ENCODE data around the gene TLL1. TPM values are rescaled to one million over a fixed set of nuclear protein-coding genes. Genes with fewer than 3 reads are reported as not detected.

Gene TLL1
- total RNA-seq, 1 experiment from 2014 or later = 1.4 TPM

DNA sequence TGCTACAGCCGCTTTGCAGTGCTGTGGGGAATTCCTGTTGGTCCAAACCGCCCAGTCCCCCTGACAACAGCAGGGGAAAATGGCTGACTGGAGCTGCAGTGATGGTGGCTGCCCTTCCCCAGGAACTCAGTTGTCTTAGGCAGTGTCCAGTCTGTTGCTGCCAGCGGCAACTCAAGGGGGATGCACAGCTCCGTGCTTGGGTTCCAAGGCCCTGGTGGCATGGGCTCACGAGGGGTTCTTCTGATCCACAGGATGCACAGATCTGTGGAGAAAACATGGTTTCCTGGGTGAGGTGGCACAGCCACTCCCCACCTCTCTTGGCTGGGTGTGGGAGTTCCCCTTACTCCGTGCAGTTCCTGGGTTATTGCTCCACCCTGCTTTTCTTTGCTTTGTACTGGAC, 261.2 kb downstream of the TLL1 start:
- H3K36me3 Mint-ChIP-seq (ENCODE audit: insufficient read depth, unreplicated experiment) = no peaks in the 10 kb centered on the region
- intact Hi-C loops (cut with micrococcal nuclease) = no loop called here
- CTCF ChIA-PET = interaction anchor here (1.3 kb wide), 1 partner anchor 11 kb away, joined by 3 read pairs; no protein-coding TSS in a partner anchor
- H3K4me1 Mint-ChIP-seq (ENCODE audit: insufficient read depth, unreplicated experiment) = no peaks in the 10 kb centered on the region
- peaks cover 34% of the 10 kb centered on the region for H3K9me3 Mint-ChIP-seq (ENCODE audit: unreplicated experiment)
- TF ChIP-seq, protein P1, sequence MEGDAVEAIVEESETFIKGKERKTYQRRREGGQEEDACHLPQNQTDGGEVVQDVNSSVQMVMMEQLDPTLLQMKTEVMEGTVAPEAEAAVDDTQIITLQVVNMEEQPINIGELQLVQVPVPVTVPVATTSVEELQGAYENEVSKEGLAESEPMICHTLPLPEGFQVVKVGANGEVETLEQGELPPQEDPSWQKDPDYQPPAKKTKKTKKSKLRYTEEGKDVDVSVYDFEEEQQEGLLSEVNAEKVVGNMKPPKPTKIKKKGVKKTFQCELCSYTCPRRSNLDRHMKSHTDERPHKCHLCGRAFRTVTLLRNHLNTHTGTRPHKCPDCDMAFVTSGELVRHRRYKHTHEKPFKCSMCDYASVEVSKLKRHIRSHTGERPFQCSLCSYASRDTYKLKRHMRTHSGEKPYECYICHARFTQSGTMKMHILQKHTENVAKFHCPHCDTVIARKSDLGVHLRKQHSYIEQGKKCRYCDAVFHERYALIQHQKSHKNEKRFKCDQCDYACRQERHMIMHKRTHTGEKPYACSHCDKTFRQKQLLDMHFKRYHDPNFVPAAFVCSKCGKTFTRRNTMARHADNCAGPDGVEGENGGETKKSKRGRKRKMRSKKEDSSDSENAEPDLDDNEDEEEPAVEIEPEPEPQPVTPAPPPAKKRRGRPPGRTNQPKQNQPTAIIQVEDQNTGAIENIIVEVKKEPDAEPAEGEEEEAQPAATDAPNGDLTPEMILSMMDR (IDR thresholded peaks at IDR 0.05; ENCODE audit: unreplicated experiment) = no peak
- H3K27ac Mint-ChIP-seq (ENCODE audit: low read depth, unreplicated experiment) = no peak overlapping the region
- POLR2A ChIA-PET = no interaction called here
- DNase-seq (ENCODE audit: unreplicated experiment) = no peak
- H3K4me3 Mint-ChIP-seq (ENCODE audit: unreplicated experiment) = no peak overlapping the region
- no TSS peak for BruUV-seq (replicated peaks)
- no peaks in the 10 kb centered on the region for H3K27me3 Mint-ChIP-seq (ENCODE audit: insufficient read depth, unreplicated experiment)

DNA sequence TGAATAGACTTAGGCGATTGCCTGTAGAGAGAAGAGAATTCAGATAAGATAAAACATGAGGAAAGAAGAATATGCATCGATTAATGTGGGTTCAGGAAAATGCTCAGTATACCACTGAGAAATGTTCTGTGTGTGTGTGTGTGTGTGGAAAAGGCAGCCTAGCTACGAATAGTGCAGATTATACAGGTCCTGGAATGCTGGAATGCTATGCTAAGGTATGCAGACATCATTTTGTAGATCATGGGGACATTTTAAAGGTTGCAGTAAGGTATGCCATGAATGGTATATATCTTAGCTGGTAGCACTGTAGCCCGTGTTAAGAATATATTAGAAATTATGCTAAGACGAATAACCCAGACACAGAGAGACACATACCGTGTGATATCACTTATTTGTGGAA, 267.9 kb downstream of the TLL1 start:
- Mint-ChIP-seq H3K4me1 (ENCODE audit: insufficient read depth, unreplicated experiment) (no peaks in the 10 kb centered on the region), H3K36me3 (ENCODE audit: insufficient read depth, unreplicated experiment) (no peaks in the 10 kb centered on the region), H3K27ac (ENCODE audit: low read depth, unreplicated experiment) (no peak overlapping the region), H3K4me3 (ENCODE audit: unreplicated experiment) (no peak overlapping the region), H3K9me3 (ENCODE audit: unreplicated experiment) (no peaks in the 10 kb centered on the region), H3K27me3 (ENCODE audit: insufficient read depth, unreplicated experiment) (no peaks in the 10 kb centered on the region)
- intact Hi-C loops (cut with micrococcal nuclease) = no loop called here
- ChIA-PET CTCF (no interaction called here), POLR2A (no interaction called here)
- no TSS peak for BruUV-seq (replicated peaks)
- TF ChIP-seq, protein P1 (IDR thresholded peaks at IDR 0.05; ENCODE audit: unreplicated experiment) = no peak
- DNase-seq (ENCODE audit: unreplicated experiment) = no peak

DNA sequence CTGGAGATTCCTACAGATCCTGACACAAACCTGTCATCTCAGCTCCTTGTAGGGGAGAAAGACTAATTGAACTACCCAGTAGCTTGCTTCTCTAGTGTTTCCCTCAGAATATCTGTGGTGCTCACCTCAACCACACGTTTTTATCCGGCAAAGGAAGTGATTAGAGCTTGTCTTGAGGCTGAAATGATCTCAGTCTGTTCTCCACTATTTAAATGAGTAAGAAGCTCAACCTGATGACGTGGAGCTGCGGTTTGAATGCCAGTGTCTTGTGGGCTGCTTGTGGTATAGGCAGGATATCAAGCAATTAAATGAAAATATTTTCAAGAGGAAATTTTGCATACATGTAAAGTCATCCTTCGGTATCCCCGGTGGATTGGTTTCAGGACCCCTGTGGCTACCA, 270.2 kb downstream of the TLL1 start:
- no TSS peak for BruUV-seq (replicated peaks)
- H3K4me1 Mint-ChIP-seq (ENCODE audit: insufficient read depth, unreplicated experiment) = no peaks in the 10 kb centered on the region

DNA sequence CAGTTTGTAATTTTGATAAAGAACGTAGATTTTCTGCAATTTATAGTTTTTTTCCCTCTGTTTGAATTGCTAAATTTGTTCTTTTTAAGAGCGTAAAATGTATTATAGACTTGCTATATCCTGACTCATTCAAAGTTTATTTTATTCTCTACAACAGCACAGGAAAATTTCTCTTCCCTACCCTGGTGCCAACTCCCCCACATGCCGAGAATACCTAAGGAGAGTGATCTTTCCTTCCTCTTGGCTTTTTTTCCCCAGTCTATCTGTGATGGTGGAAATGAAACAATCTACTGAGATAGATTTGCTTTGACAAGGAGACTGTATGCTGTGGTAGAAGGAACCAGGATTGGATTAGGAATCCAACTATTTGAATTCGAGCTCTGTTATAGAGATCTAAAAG, 271.6 kb downstream of the TLL1 start:
- no peaks in the 10 kb centered on the region for H3K36me3 Mint-ChIP-seq (ENCODE audit: insufficient read depth, unreplicated experiment)
- TF ChIP-seq, protein P1 (IDR thresholded peaks at IDR 0.05; ENCODE audit: unreplicated experiment) = no peak
- CTCF ChIA-PET = no interaction called here
- POLR2A ChIA-PET = interaction anchor here (0.7 to 0.9 kb wide), 2 partner anchors 9 to 529 kb away, joined by 3 read pairs; no protein-coding TSS in a partner anchor
- intact Hi-C loops (cut with micrococcal nuclease) = no loop called here
- no peaks in the 10 kb centered on the region for H3K27me3 Mint-ChIP-seq (ENCODE audit: insufficient read depth, unreplicated experiment)
- H3K4me3 Mint-ChIP-seq (ENCODE audit: unreplicated experiment) = no peak overlapping the region
- no peak for DNase-seq (ENCODE audit: unreplicated experiment)
- H3K27ac Mint-ChIP-seq (ENCODE audit: low read depth, unreplicated experiment) = no peak overlapping the region
- BruUV-seq (replicated peaks) = no TSS peak
- no peaks in the 10 kb centered on the region for H3K4me1 Mint-ChIP-seq (ENCODE audit: insufficient read depth, unreplicated experiment)
- H3K9me3 Mint-ChIP-seq (ENCODE audit: unreplicated experiment) = no peaks in the 10 kb centered on the region

More for the DNA sequence above, 270.2 kb downstream of the TLL1 start:
- H3K36me3 Mint-ChIP-seq (ENCODE audit: insufficient read depth, unreplicated experiment) = no peaks in the 10 kb centered on the region
- no peak overlapping the region for H3K27ac Mint-ChIP-seq (ENCODE audit: low read depth, unreplicated experiment)
- no peaks in the 10 kb centered on the region for H3K9me3 Mint-ChIP-seq (ENCODE audit: unreplicated experiment)
- TF ChIP-seq, protein P1 (IDR thresholded peaks at IDR 0.05; ENCODE audit: unreplicated experiment) = no peak
- intact Hi-C loops (cut with micrococcal nuclease) = no loop called here
- H3K27me3 Mint-ChIP-seq (ENCODE audit: insufficient read depth, unreplicated experiment) = no peaks in the 10 kb centered on the region
- no peak for DNase-seq (ENCODE audit: unreplicated experiment)
- CTCF ChIA-PET = no interaction called here
- H3K4me3 Mint-ChIP-seq (ENCODE audit: unreplicated experiment) = no peak overlapping the region
- POLR2A ChIA-PET = no interaction called here
